GM06990 (cell line): ENCODE data around the gene CD6.

Experiments used
- DNase-seq: peaks from one replicate; pipeline ENCODE4 v3.0.0-alpha.2; 2011; ENCODE audit not compliant: insufficient read length; ENCODE audit errors: extremely low read depth
- H3K27me3 ChIP-seq: replicated peaks from 2 replicates; pipeline ENCODE4 v1.6.0; 2011; ENCODE audit warnings: low read length; ENCODE audit not compliant: control insufficient read depth, insufficient read depth
- H3K36me3 ChIP-seq: 2 replicates; pipeline ENCODE4 v1.5.1; 2011; ENCODE audit warnings: low read length; ENCODE audit not compliant: control insufficient read depth, insufficient read depth
- H3K4me3 ChIP-seq: replicated peaks from 2 replicates; pipeline ENCODE4 v1.5.1; 2011; ENCODE audit warnings: low read depth, mild to moderate bottlenecking, control low read depth, low read length
- CTCF ChIP-seq: IDR thresholded peaks from 2 replicates; pipeline ENCODE4 v1.5.1; 2011; ENCODE audit warnings: low read length, control low read depth, mild to moderate bottlenecking, inconsistent platforms; ENCODE audit not compliant: insufficient read depth, poor library complexity, severe bottlenecking

The CD6 gene

GRCh38 chr11:60936467-60937143, 34.9 kb upstream of the CD6 start:
- H3K4me3 ChIP-seq, result no peak overlapping the region
- H3K27me3 ChIP-seq, result no peaks in the 10 kb centered on the region
- peaks cover 26% of the 10 kb centered on the region for H3K36me3 ChIP-seq
- DNase-seq, result no peak
- no peak for TF ChIP-seq CTCF

GRCh38 chr11:60937144-60937527, 34.3 kb upstream of the CD6 start:
- TF ChIP-seq CTCF, result no peak
- Histone ChIP-seq H3K4me3 (no peak overlapping the region), H3K27me3 (no peaks in the 10 kb centered on the region), H3K36me3 (peaks cover 31% of the 10 kb centered on the region)
- no peak for DNase-seq

- no peak overlapping the region for H3K4me3 ChIP-seq
- DNase-seq, result no peak
- TF ChIP-seq CTCF, result no peak
- peaks cover 36% of the 10 kb centered on the region for H3K36me3 ChIP-seq
- no peaks in the 10 kb centered on the region for H3K27me3 ChIP-seq
Measured at GRCh38 chr11:60937811-60938210, 33.7 kb upstream of the CD6 start.

GRCh38 chr11:60938500-60938899, 33.0 kb upstream of the CD6 start:
- TF ChIP-seq CTCF, result no peak
- DNase-seq, result no peak
- no peaks in the 10 kb centered on the region for H3K27me3 ChIP-seq
- H3K36me3 ChIP-seq, result peaks cover 40% of the 10 kb centered on the region
- no peak overlapping the region for H3K4me3 ChIP-seq

- no peak overlapping the region for H3K4me3 ChIP-seq
- H3K36me3 ChIP-seq, result peaks cover 42% of the 10 kb centered on the region
- no peak for TF ChIP-seq CTCF
- DNase-seq, result no peak
- H3K27me3 ChIP-seq, result no peaks in the 10 kb centered on the region
Measured at GRCh38 chr11:60939301-60939700, 32.2 kb upstream of the CD6 start.

GRCh38 chr11:60939855-60940254, 31.6 kb upstream of the CD6 start:
- DNase-seq, result no peak
- Histone ChIP-seq H3K4me3 (no peak overlapping the region), H3K36me3 (peaks cover 43% of the 10 kb centered on the region), H3K27me3 (no peaks in the 10 kb centered on the region)
- TF ChIP-seq CTCF, result no peak
